Posterior cingulate gyrus (tissue), 11 donors: ENCODE measurements around the gene NR6A1.

ENCODE experiments used
- DNase-seq, 10 donors: peaks; one replicate each; pipeline versions ENCODE4 v3.0.0 to v3.0.0-alpha.2; 2020 to 2021; ENCODE audit warnings: mixed read lengths in 3 of 10
- intact Hi-C: fragments of 100-400 bp; cut with DNase I; formaldehyde crosslinking; loops from one replicate; pipeline ENCODE4 v1.15.1; 2023

The NR6A1 gene

GRCh38 chr9:124766815-124767554 is 4.1 kb downstream of the NR6A1 start:
- no peak for DNase-seq
- intact Hi-C loops, result loop anchor here (10.0 kb wide), 1 partner anchor 52 kb away; no protein-coding TSS in a partner anchor

DNA sequence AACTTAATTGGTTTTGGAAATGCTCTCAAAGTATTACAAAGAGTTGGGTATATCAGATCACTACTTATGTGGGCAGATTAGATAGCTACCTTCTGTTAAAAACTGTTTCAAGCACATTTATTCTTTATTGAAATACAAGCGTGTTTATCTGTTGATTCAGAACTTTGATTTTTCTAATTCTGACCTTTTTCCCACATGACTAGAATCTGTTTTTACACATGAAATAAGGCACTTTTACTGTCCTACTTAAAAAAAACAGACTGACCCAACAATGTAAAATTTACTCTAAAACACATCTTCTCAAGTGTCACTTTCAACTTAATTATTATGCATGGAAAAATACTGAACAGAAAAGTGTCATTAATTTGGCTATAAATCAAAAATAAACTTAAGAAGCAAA is 4.8 kb downstream of the NR6A1 start:
- no peak for DNase-seq
- intact Hi-C loops, result loop anchor here (10.0 kb wide), 1 partner anchor 52 kb away; no protein-coding TSS in a partner anchor

DNA sequence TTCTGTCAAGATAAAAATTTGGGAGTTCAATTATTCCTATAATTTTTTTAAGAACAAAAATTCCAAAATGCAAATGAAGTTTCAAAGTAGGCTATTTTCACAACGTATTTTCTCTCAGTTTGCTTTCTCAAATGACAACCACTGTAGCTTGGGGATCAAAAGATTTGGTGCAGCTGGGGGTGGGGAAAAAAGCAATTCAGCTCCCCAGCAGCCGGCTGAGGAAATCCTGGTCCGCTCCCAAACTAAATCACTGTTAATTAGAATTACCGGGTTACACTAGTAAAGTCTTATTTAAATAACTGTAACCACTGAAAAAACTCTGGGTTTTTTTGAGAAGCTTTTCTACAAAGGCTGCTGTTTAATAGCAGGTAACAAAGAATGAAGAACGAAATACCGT is 5.7 kb downstream of the NR6A1 start:
- no peak for DNase-seq
- intact Hi-C loops, result loop anchor here (10.0 kb wide), 1 partner anchor 51 kb away; no protein-coding TSS in a partner anchor

- no peak for DNase-seq
- intact Hi-C loops, result loop anchor here (10.0 kb wide), 1 partner anchor 50 kb away; no protein-coding TSS in a partner anchor
Observed at GRCh38 chr9:124764774-124765438, 6.2 kb downstream of the NR6A1 start.

GRCh38 chr9:124762633-124763032 is 8.5 kb downstream of the NR6A1 start:
- intact Hi-C loops, result loop anchor here (10.0 kb wide), 1 partner anchor 48 kb away; no protein-coding TSS in a partner anchor

GRCh38 chr9:124761710-124762109 is 9.4 kb downstream of the NR6A1 start:
- intact Hi-C loops, result loop anchor here (10.0 kb wide), 1 partner anchor 47 kb away; no protein-coding TSS in a partner anchor
- DNase-seq, result no peak

More at GRCh38 chr9:124762633-124763032, 8.5 kb downstream of the NR6A1 start:
- no peak for DNase-seq

DNA sequence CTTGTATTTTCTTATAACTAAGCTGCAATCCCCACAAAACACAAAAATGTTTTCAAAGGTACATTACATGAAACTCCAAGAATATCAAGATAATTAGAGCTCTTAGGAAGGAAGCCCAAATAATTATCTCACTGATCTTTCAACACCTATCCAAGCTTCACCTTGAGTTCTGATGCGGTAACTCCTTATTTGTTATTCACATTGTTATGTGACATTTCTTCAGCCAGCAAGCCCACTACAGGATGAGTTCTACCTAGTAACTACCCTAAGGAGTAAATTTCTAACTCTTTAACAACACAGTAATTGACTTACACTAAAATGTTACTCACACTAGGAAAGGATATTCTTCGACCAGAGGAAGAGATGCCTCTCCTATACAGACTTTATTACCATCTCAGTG is 9.9 kb downstream of the NR6A1 start:
- no peak for DNase-seq
- intact Hi-C loops, result loop anchor here (10.0 kb wide), 1 partner anchor 46 kb away; no protein-coding TSS in a partner anchor

DNA sequence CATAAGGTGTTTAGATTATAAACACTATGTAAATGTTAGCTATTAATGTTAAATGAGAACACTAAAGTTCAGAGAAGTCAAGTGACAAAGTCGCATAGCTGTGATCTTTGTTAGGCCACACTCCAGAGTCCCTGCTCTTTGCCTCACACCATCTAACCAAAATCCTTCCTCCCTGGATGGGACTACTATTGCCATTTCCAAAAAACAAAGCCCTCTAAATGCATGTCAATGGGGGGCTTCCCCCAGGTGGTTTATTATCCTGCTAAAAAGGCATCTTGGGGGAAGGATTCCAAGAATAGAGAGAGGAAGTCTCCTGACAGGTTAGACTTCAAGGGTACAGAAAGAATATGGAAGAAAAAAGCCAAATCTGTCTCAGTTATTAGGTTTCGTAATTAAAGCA is 10.4 kb downstream of the NR6A1 start:
- intact Hi-C loops, result loop anchor here (10.0 kb wide), 1 partner anchor 46 kb away; no protein-coding TSS in a partner anchor
- DNase-seq, result no peak

DNA sequence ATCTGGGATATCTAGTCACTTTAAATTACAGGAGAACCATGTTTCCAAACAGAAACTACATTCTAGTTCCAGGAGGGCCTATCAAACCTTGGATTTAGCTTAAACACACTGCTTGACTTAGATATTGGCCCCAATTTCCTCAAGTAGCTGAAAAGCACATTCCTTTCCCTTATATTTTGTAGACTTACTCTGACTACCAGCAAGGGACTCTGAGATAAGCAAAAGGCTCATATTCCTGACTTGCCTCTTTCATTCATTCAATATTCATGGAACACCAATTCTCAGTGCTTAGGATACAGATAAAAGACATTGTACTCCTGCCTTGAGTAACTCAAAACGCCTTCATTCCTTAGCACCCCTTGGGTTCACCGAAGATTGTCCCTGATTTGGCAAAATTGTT is 11.8 kb downstream of the NR6A1 start:
- no peak for DNase-seq
- intact Hi-C loops, result no loop called here

DNA sequence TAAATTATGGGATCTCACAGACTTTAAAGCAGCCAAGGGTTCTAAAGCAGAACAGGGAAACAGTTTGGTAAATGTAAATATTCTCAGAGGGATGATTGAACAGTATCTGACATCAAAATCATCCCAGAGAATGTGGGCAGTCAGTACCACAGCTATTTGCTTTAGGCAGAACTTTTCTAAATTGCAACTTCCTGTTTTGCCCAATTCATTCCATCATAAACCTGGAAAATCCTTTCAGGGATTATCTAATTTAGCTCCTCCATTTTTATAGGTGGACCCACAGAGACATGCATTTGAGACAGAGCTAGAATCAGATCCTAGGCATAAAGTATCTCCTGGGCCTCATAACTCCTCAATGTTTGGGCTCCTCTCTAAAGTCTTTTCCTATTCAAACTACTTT is 12.4 kb downstream of the NR6A1 start:
- intact Hi-C loops, result no loop called here
- DNase-seq, result no peak

DNA sequence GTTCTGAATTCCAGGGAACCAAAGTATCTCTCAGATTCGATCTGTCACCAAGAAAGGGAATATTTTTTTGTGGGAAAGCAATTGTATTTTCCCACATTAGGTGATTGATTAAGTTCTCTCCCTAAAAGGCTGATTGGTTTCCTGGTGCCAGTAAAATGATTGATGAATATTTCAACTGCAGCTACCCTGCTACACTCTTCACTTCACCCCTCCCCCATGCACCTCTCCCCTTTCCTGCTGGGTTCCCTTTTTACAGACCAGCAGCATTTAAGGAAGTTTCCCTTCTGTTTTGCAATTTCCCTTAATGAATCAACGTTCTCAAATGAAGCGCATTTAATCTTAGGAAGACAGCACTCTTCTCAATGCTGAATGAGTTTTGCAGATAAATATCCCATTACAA is 13.1 kb downstream of the NR6A1 start:
- intact Hi-C loops, result no loop called here

GRCh38 chr9:124757616-124758015 is 13.5 kb downstream of the NR6A1 start:
- no peak for DNase-seq
- intact Hi-C loops, result no loop called here

More for the DNA sequence above, 13.1 kb downstream of the NR6A1 start:
- DNase-seq, result no peak

DNA sequence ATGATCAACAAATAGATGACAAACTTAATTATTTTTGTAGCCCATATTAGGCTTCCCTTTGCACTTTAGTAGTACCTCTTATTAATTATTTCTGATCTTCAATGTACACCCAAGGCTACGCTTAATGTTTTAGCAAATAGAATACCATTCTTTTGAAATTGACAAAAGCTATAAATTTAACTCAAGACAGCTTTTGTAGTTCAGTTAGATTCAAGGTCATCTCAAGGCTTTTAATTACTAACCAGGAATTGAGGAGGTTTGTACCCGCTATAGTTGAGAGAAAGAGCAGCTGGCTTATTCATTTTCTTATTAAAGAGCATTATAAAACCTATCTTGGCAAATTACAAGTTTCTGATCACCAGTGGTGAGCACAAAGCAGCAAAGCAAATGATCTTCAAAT is 15.1 kb downstream of the NR6A1 start:
- intact Hi-C loops, result no loop called here
- no peak for DNase-seq

- intact Hi-C loops, result no loop called here
- DNase-seq, result no peak
Observed at GRCh38 chr9:124755061-124755460, 16.1 kb downstream of the NR6A1 start.

- intact Hi-C loops, result no loop called here
- no peak for DNase-seq
Observed at GRCh38 chr9:124754289-124754688, 16.8 kb downstream of the NR6A1 start.

GRCh38 chr9:124752967-124753366 is 18.1 kb downstream of the NR6A1 start:
- no peak for DNase-seq
- intact Hi-C loops, result no loop called here

GRCh38 chr9:124749781-124750180 is 21.3 kb downstream of the NR6A1 start:
- intact Hi-C loops, result no loop called here
- no peak for DNase-seq

GRCh38 chr9:124749284-124749683 is 21.8 kb downstream of the NR6A1 start:
- DNase-seq, result no peak
- intact Hi-C loops, result no loop called here

GRCh38 chr9:124747065-124747464 is 24.0 kb downstream of the NR6A1 start:
- DNase-seq, result no peak
- intact Hi-C loops, result no loop called here

DNA sequence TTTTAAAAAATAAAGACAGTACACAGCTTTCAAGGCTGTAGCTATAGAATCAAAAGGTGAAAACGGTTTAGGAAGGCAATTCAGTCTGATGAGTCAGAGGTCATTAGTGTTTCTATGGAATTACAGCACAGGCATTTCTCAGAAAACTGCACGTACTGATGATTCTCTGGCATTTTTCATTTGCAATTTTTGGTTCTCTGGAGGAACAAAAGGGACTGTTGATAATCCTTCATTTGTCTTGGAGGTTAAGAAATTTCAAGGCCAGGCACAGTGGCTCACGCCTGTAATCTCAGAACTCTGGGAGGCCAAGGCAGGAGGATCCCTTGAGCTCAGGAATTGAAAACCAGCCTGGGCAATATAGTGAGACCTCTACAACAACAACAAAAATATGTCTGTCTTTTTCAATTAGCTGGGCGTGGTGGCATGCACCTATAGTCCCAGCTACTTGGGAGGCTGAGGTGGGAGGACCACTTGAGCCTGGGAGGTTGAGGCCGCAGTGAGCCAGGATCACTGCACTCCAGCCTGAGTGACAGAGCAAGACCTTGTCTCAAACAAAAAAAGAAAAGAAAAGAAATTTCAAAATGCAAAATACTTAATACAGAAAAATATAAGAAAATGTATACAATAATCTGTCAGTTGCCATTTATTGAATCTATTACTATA is 27.3 kb downstream of the NR6A1 start:
- DNase-seq, result no peak
- intact Hi-C loops, result no loop called here

DNA sequence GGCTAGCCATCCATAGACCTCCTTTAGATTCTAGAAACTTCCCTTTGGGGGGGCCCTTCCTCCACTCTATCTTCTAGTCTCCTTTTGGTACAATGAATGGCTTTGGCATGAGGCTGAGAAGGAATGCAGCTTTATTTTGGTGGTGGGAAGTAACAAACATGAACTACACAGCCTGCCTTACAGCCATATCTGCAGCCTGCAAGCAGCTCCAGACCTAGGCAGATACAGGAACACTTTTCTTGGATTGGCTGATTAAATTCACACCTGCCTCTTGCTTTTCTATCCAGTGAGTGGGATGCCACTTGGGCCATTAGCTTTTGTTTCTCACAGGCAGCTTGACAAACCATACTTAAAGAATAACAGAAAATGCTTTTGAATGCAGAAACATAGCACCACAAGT is 28.2 kb downstream of the NR6A1 start:
- DNase-seq, result no peak
- intact Hi-C loops, result no loop called here
